ENCODE data around the gene CSNK2A1.
"Not testable (repeated sequence)": the region's sequence is repeated elsewhere in the genome, so short reads cannot be mapped to it uniquely, and the experiment has no call there.

The CSNK2A1 gene

DNA sequence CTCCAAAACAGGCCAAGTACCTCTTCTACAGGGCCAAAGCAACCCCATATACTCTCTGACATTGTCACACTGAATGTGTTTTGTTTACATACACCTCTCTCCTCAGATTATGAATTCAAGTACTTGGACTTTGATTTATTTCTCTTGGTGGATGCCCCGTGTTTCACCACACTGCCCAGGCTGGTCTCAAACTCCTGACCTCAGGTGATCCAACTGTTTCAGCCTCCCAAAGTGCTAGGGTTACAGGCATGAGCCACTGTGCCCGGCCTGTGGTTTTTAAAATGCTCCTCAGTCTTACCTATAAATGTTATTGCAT lies 16.1 kb downstream of the CSNK2A1 start:
- H3K27ac Mint-ChIP-seq: no peak overlapping the region
- H3K4me1 Mint-ChIP-seq: peaks cover 33% of the 10 kb centered on the region
- H3K36me3 Mint-ChIP-seq: peaks cover 40% of the 10 kb centered on the region
- no peak overlapping the region for H3K4me3 Mint-ChIP-seq
- H3K9me3 Mint-ChIP-seq: peaks cover 10% of the 10 kb centered on the region
- H3K27me3 Mint-ChIP-seq: no peaks in the 10 kb centered on the region

DNA sequence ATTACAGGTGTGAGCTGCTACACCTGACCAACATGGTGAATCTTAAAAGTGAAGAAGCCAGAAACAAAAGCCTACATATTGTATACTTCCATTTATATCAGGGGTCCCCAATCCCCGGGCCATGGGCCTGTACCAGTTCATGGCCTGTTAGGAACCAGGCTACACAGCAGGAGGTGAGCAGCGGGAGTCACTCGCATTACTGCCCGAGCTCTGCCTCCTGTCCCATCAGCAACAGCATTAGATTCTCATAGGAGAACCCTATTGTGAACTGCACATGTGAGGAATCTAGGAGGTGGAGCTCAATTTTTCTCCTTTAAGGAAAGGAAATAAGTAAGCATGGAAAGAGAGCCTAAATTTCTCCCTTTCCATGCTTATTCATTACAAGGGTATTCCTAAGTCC lies 21.7 kb downstream of the CSNK2A1 start:
- Mint-ChIP-seq H3K27ac (no peak overlapping the region), H3K27me3 (no peaks in the 10 kb centered on the region), H3K4me1 (peaks cover 21% of the 10 kb centered on the region), H3K9me3 (peaks cover 4% of the 10 kb centered on the region), H3K4me3 (no peak overlapping the region), H3K36me3 (peaks cover 40% of the 10 kb centered on the region)

DNA sequence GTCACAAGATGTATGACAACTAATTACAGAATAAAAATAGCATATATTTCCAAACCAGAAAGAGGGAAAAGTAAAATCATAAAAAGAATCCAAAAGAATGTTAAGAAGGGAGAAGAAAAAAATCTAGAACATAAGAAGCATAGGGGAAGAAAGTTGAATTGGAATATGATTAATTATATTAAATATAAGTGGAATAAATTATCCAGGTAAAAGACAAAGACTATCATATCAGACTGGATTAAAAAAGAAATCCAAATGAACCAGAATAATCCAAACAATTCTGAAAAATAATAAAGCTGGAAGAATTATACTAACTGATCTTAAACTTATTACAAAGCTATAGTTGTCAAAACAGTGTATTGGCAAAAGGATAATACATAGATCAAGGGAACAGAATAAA lies 23.6 kb downstream of the CSNK2A1 start:
- peaks cover 39% of the 10 kb centered on the region for H3K4me1 Mint-ChIP-seq
- H3K27me3 Mint-ChIP-seq: no peaks in the 10 kb centered on the region
- H3K27ac Mint-ChIP-seq: no peak overlapping the region
- H3K36me3 Mint-ChIP-seq: peaks cover 34% of the 10 kb centered on the region
- H3K4me3 Mint-ChIP-seq: no peak overlapping the region
- H3K9me3 Mint-ChIP-seq: peaks cover 4% of the 10 kb centered on the region

DNA sequence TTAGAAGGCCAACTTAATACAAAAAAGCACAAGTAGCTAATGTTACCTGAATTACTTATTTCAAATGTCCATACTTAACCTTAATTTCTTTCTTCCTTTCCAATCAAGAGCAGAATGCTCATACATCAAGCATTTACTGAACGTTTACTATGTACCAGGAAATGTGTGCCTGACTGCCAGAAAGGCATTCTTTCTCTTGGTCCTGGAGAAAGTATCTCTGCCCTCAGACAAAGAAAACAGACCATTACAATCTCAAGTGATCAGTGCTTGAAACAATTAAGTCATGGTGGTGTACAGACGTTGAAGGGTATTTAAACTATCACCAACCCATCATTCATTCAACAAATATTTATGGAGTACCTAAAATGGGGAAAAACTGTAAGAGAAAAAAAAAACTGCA lies 26.4 kb downstream of the CSNK2A1 start:
- Mint-ChIP-seq H3K27me3 (no peaks in the 10 kb centered on the region), H3K9me3 (peaks cover 4% of the 10 kb centered on the region), H3K4me3 (no peak overlapping the region), H3K36me3 (peaks cover 30% of the 10 kb centered on the region), H3K4me1 (peaks cover 65% of the 10 kb centered on the region), H3K27ac (no peak overlapping the region)

DNA sequence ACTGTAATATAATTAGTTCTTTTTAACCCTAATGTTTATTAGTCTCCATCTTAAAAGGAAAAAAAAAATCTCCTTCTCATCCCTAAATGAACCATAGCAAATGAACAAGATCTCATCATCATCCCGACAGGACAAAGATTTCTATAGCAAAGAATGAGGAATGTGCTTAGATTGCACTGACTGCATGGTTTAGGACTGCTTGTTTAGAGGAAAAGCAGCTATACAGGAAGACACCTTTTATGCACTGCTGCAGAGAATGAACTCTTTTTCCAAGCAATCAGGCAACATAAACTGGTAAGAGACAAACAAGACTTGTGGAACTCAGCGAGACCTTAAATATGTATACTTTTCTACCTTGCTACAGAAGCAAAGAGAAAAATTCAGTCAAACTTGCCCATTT lies 26.8 kb downstream of the CSNK2A1 start:
- Mint-ChIP-seq H3K9me3 (peaks cover 4% of the 10 kb centered on the region), H3K4me3 (no peak overlapping the region), H3K27ac (no peak overlapping the region), H3K27me3 (no peaks in the 10 kb centered on the region), H3K36me3 (peaks cover 26% of the 10 kb centered on the region), H3K4me1 (peaks cover 65% of the 10 kb centered on the region)

DNA sequence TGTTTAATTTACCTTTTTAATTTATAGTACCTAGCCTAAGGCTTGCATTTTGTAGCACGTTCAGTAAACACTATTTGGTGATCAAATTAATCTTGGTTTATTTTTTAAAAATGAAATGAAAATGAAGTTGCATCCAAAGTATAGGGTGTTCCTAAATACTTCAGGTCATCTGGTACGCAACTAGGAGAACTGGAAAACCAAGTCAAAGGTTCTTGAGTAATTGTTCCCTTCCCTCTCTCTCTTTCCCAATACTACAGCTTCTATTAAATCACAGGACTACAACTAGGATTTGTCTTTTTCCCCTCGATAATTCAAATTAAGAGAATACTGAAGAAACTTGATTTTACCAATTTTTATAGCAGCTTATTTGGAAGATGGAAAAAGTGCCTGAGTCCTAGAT lies 27.9 kb downstream of the CSNK2A1 start:
- Mint-ChIP-seq H3K4me3 (no peak overlapping the region), H3K27ac (no peak overlapping the region), H3K4me1 (peaks cover 74% of the 10 kb centered on the region), H3K36me3 (peaks cover 17% of the 10 kb centered on the region), H3K9me3 (no peaks in the 10 kb centered on the region), H3K27me3 (no peaks in the 10 kb centered on the region)

DNA sequence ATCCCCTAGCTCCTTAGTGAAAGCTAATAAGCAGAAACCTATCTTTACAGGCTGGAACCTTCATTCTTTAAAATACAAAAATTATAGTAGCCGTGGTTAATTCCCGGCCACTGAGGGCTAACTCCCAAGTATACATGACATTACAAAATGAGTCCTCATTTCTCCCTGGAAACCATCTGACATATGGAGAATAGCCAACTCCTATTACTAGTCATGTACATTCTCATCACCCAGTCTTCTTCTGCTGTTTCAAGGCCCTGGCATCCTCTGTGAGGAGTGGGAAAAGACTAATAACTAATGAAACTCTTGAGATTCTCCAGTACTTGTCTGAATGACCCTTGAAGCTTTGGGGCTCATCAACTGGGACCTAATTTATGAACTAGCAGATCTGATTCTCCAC lies 30.2 kb downstream of the CSNK2A1 start:
- Mint-ChIP-seq H3K9me3 (no peaks in the 10 kb centered on the region), H3K27ac (no peak overlapping the region), H3K4me3 (no peak overlapping the region), H3K36me3 (peaks cover 9% of the 10 kb centered on the region), H3K27me3 (no peaks in the 10 kb centered on the region), H3K4me1 (peaks cover 76% of the 10 kb centered on the region)

DNA sequence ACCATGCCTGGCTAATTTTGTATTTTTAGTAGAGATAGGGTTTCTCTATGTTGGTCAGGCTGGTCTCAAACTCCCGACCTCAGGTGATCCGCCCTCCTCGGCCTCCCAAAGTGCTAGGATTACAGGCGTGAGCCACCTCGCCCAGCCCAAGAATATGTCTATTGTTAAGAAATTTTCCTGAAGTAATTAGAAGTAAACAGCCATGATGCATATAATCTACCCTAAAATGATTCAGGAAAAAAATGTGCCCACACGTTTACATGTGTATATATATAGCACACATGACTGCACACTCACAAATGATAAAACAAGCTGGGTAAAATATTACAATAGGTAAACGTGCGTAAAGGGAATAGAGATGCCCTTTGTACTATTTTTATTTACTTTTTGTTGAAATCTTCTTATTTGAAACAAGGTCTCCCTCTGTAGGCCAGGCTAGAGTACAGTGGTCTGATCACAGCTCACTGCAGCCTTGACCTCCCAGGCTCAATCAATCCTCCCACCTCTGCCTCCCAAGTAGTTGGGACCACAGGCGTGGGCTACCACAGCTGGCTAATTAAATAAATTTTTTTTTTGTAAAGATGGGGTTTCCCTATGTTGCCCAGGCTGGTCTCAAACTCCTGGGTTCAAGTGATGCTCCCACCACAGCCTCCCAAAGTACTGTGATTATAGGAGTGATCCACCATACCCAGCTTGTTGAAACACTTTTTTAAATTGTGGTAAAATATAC lies 33.1 kb downstream of the CSNK2A1 start:
- peaks cover 52% of the 10 kb centered on the region for H3K4me1 Mint-ChIP-seq
- H3K4me3 Mint-ChIP-seq, H3K9me3 Mint-ChIP-seq, H3K36me3 Mint-ChIP-seq, H3K27me3 Mint-ChIP-seq: not testable (repeated sequence)
- peak overlapping the region; percentile 74 for H3K27ac Mint-ChIP-seq

DNA sequence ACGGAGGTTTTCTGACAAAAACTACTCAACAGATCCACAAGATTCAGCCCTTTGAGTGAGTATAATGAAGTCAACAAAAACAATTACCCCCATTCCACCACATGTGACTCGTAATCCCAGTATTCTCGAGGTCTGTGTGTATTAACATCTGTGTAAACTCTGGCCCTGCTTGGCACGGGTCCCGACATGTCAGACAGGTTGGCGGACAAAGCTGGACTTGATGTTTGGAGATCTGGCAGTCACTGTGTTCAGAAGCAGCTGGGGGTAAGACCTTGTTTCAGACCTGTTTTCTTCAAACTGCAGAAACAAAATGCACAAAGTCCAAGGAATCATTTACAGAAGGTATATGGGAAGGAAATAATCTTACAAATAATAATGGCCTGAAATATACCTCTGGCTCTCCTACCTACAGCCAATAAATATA lies 35.2 kb downstream of the CSNK2A1 start:
- not testable (repeated sequence) for H3K36me3 Mint-ChIP-seq, H3K27me3 Mint-ChIP-seq, H3K9me3 Mint-ChIP-seq, H3K4me3 Mint-ChIP-seq
- peaks cover 33% of the 10 kb centered on the region for H3K4me1 Mint-ChIP-seq
- peak overlapping the region; percentile 41 for H3K27ac Mint-ChIP-seq

DNA sequence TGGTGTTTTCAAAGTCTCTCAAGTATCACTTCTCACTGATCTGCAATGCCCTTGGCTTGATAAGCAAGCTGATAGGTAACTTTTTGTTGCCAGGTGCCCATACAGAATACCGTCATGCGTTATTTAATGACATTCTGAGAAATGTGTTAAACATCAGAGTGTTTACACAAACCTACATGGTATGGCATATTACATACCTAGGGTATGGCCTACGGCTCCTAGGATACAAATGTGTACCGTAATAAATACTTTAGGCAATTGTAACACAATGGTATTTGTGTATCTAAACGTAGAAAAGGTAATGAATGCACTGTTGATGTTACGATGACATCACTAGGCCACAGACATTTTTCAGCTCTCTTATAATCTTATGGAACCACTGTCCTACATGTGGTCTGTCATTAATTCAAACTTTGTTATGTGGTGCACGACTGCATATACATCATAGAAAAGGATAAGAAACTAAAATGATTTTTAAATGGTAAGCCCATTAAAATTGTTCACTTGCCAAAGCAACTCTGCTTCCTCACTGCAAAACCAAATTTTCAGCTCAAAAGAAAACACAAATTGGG lies 35.7 kb downstream of the CSNK2A1 start:
- H3K27me3 Mint-ChIP-seq: no peaks in the 10 kb centered on the region
- H3K9me3 Mint-ChIP-seq: no peaks in the 10 kb centered on the region
- H3K36me3 Mint-ChIP-seq: peaks cover 5% of the 10 kb centered on the region
- H3K4me1 Mint-ChIP-seq: peaks cover 28% of the 10 kb centered on the region
- no peak overlapping the region for H3K4me3 Mint-ChIP-seq
- H3K27ac Mint-ChIP-seq: no peak overlapping the region

DNA sequence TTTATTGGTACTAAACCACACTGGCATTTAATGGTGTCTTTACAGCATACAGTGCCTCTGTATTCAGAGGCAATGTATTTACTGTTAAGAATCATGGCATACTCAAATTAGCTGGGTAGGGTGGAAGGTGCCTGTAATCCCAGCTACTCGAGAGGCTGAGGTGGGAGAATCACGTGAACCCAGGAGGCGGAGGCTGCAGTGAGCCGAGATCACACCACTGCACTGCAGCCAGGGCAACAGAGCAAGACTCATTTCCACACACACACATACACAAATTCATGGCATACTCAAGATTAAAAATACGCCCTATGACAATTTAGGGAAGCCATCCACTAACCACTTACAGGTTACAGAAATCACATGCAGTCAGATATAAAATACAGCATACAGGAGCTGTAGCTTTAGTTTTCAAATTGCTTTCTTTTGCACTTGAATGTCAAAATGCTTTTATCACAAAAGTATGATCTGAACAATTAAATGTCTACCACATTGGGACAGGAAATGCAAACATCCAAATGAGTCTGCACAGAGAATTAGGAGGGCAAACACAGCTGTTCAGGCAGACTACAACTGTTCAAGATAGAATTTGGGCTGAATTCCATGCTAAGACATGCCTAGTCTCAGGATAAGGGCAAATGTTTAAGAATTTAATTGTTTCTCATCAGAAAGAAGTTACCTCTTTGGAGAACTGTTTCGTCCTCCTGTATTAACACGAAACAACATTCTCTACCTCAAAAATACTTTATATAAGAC lies 36.4 kb downstream of the CSNK2A1 start:
- Mint-ChIP-seq H3K4me1 (peaks cover 27% of the 10 kb centered on the region), H3K27me3 (no peaks in the 10 kb centered on the region), H3K4me3 (no peak overlapping the region), H3K27ac (no peak overlapping the region), H3K9me3 (no peaks in the 10 kb centered on the region), H3K36me3 (peaks cover 12% of the 10 kb centered on the region)

DNA sequence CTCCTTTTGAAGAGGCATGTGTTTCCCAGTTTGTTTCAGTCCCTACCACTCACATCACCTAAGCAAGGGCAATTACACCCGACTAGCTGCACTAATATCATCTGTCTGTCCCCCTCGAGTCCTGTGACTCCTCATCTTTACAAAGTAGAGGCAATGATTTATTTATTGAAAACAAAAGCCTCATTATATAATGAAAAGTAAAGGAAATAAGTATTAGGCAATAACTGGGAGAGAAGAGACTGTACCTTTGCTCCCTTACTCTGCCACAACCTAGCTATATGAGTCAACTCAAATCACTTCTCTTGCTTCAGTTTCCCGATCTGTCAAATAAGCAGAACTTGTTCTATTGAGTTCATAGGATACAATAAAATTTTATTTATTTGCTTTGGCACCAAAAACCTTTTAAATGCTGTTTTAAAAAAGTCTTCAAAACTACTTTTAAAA lies 38.9 kb downstream of the CSNK2A1 start:
- H3K4me3 Mint-ChIP-seq: no peak overlapping the region
- H3K27me3 Mint-ChIP-seq: no peaks in the 10 kb centered on the region
- H3K36me3 Mint-ChIP-seq: peaks cover 13% of the 10 kb centered on the region
- H3K4me1 Mint-ChIP-seq: peaks cover 16% of the 10 kb centered on the region
- H3K9me3 Mint-ChIP-seq: no peaks in the 10 kb centered on the region
- H3K27ac Mint-ChIP-seq: no peak overlapping the region

DNA sequence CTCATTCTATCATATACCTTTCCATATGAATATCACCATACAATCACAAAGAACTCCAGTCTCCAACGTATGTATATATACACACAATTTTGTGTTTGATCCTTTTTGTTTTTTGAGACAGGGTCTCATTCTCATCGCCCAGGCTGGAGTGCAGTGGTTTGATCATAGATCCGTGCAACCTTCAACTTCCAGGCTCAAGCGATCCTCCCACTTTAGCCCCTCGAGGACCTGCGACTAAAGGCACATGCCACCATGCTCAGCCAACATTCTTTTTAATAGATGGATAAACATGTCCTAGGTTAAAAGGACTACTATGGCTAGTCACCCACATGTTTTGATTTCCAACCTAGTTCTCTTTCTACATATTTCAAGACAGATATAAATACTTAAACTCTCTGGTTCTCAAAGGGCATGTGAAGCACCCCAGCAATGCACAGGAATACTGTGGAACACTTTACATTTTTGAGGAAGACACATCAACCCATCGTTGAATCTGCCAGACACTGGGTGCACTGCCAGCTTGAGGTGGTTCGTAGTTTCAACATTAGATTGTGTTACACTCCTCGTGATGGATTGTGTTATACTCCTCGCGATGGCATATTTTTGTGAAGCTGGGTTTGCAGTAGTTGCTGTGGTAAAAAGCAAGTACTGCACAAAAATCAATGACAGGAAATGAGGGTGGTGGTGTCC lies 40.4 kb downstream of the CSNK2A1 start:
- Mint-ChIP-seq H3K27ac (no peak overlapping the region), H3K4me3 (no peak overlapping the region), H3K36me3 (peaks cover 15% of the 10 kb centered on the region), H3K27me3 (no peaks in the 10 kb centered on the region), H3K4me1 (peaks cover 10% of the 10 kb centered on the region), H3K9me3 (no peaks in the 10 kb centered on the region)

DNA sequence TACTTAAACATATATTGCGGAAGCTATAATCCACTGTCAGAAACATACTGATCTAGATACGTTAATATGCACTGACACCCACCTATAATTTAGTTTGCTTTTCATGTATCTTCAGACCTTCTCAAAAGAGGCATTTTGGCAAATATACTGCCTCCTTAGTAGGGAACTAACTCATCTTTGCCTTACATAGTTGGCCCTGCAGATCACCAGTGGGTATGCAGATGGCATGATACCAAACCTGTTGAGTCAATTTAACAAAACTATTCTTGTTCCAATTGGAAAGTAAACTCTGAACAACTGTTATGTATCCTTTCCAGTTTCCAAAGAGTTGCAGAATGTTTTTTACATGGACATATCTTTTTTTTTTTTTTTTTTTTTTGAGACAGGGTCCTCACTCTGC lies 45.6 kb downstream of the CSNK2A1 start:
- Mint-ChIP-seq H3K4me1 (peaks cover 10% of the 10 kb centered on the region), H3K27ac (no peak overlapping the region), H3K4me3 (no peak overlapping the region), H3K9me3 (no peaks in the 10 kb centered on the region), H3K36me3 (peaks cover 20% of the 10 kb centered on the region), H3K27me3 (no peaks in the 10 kb centered on the region)

DNA sequence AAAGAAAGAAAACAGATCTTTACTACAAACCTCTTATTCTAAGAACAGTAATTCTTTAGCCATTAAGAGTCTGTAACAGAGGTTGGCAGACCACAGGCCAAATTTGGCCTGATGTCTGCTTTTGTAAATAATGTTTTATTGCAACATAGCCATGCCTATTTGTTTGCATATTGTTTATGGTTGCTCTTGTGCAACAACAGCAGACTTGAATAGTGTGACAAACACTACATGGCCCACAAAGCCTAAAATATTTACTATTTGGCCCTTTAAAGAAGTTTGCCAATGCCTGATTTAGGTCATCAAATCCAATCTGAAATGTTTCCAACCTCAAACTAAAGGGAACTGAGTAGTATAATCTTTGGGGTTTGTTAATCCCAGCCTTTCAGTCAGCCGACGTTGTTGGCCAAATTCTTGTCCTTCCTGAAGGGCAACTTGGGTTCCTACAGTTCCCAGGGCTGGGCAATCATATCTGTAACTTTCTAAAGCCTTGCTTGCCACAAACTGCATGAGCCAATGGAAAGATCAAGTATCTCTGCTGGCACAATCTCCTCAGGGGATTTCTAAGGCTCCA lies 47.4 kb downstream of the CSNK2A1 start:
- Mint-ChIP-seq H3K27ac (no peak overlapping the region), H3K27me3 (no peaks in the 10 kb centered on the region), H3K4me3 (no peak overlapping the region), H3K4me1 (no peaks in the 10 kb centered on the region), H3K9me3 (no peaks in the 10 kb centered on the region), H3K36me3 (peaks cover 12% of the 10 kb centered on the region)

DNA sequence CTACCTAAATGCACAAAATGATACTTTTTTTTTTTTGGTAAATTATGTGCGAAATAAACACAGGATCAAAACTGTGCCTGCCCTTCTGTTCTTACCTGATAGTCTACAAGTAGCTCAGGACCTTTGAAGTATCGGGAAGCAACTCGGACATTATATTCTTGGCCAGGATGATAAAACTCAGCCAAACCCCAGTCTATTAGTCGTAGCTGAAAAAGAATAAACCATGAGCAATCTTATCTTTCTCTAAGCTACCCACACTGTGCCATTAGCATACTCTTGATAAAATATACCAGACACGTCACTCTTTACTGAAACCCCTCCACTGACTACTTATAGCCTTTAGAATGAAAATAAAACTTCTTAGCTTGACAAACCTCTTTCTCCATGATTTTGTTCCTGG lies 51.4 kb downstream of the CSNK2A1 start:
- no peaks in the 10 kb centered on the region for H3K27me3 Mint-ChIP-seq
- H3K36me3 Mint-ChIP-seq: peaks cover 10% of the 10 kb centered on the region
- no peak overlapping the region for H3K27ac Mint-ChIP-seq
- no peaks in the 10 kb centered on the region for H3K9me3 Mint-ChIP-seq
- no peaks in the 10 kb centered on the region for H3K4me1 Mint-ChIP-seq
- no peak overlapping the region for H3K4me3 Mint-ChIP-seq

All from activated naive CD4-positive, alpha-beta T cell treated with anti-CD3 and anti-CD28 coated beads, Interleukin-2, amount 50 U/mL, for 24 hours (primary cell).